ENCODE data around the gene OR13J1.

The OR13J1 gene

GRCh38 chr9:35867538-35867937 lies 2.7 kb downstream of the OR13J1 start:
- TF ChIP-seq CTCF (IDR thresholded peaks at IDR 0.05; ENCODE audit: insufficient read depth, low read length, poor library complexity, severe bottlenecking): no peak
- H3K36me3 ChIP-seq (ENCODE audit: control insufficient read depth, insufficient read depth, low read length): no peaks in the 10 kb centered on the region
- DNase-seq (ENCODE audit: extremely low read depth, insufficient read length): no peak
- no peak overlapping the region for H3K4me3 ChIP-seq (replicated peaks; ENCODE audit: low read depth, low read length)
- no peaks in the 10 kb centered on the region for H3K27me3 ChIP-seq (replicated peaks; ENCODE audit: control insufficient read depth, insufficient read depth, low read length)

GRCh38 chr9:35864695-35865255 lies 5.4 kb downstream of the OR13J1 start:
- Histone ChIP-seq H3K27me3 (replicated peaks; ENCODE audit: control insufficient read depth, insufficient read depth, low read length) (no peaks in the 10 kb centered on the region), H3K4me3 (replicated peaks; ENCODE audit: low read depth, low read length) (no peak overlapping the region), H3K36me3 (ENCODE audit: control insufficient read depth, insufficient read depth, low read length) (no peaks in the 10 kb centered on the region)
- no peak for TF ChIP-seq CTCF (IDR thresholded peaks at IDR 0.05; ENCODE audit: insufficient read depth, low read length, poor library complexity, severe bottlenecking)
- DNase-seq (ENCODE audit: extremely low read depth, insufficient read length): no peak

- no peaks in the 10 kb centered on the region for H3K36me3 ChIP-seq (ENCODE audit: control insufficient read depth, insufficient read depth, low read length)
- no peak for TF ChIP-seq CTCF (IDR thresholded peaks at IDR 0.05; ENCODE audit: insufficient read depth, low read length, poor library complexity, severe bottlenecking)
- DNase-seq (ENCODE audit: extremely low read depth, insufficient read length): no peak
These were observed 6.6 kb downstream of the OR13J1 start for GRCh38 chr9:35863583-35863982.

GRCh38 chr9:35862328-35862727 lies 7.9 kb downstream of the OR13J1 start:
- Histone ChIP-seq H3K4me3 (replicated peaks; ENCODE audit: low read depth, low read length) (no peak overlapping the region), H3K27me3 (replicated peaks; ENCODE audit: control insufficient read depth, insufficient read depth, low read length) (no peaks in the 10 kb centered on the region), H3K36me3 (ENCODE audit: control insufficient read depth, insufficient read depth, low read length) (no peaks in the 10 kb centered on the region)
- no peak for TF ChIP-seq CTCF (IDR thresholded peaks at IDR 0.05; ENCODE audit: insufficient read depth, low read length, poor library complexity, severe bottlenecking)
- DNase-seq (ENCODE audit: extremely low read depth, insufficient read length): no peak

More at GRCh38 chr9:35863583-35863982, 6.6 kb downstream of the OR13J1 start:
- H3K4me3 ChIP-seq (replicated peaks; ENCODE audit: low read depth, low read length): no peak overlapping the region
- H3K27me3 ChIP-seq (replicated peaks; ENCODE audit: control insufficient read depth, insufficient read depth, low read length): no peaks in the 10 kb centered on the region

GRCh38 chr9:35861161-35861897 lies 8.9 kb downstream of the OR13J1 start:
- Histone ChIP-seq H3K4me3 (replicated peaks; ENCODE audit: low read depth, low read length) (no peak overlapping the region), H3K36me3 (ENCODE audit: control insufficient read depth, insufficient read depth, low read length) (no peaks in the 10 kb centered on the region), H3K27me3 (replicated peaks; ENCODE audit: control insufficient read depth, insufficient read depth, low read length) (no peaks in the 10 kb centered on the region)
- TF ChIP-seq CTCF (IDR thresholded peaks at IDR 0.05; ENCODE audit: insufficient read depth, low read length, poor library complexity, severe bottlenecking): no peak
- no peak for DNase-seq (ENCODE audit: extremely low read depth, insufficient read length)

Data from GM06990 (cell line).